ENCODE results near the gene JRKL. TPM values are rescaled to one million over a fixed set of nuclear protein-coding genes. Genes with fewer than 3 reads are reported as not detected.

The JRKL gene
- total RNA-seq (2013), result 4.9 TPM
- polyA plus RNA-seq (1 to 10 TPM; 1.3 to 2.0 (median 1.9) TPM), polyA minus RNA-seq (1.4 and 2.4 TPM in 2 replicates), total RNA-seq (4.7 to 18.1 (median 9.6) reads per million in 11 experiments)

DNA sequence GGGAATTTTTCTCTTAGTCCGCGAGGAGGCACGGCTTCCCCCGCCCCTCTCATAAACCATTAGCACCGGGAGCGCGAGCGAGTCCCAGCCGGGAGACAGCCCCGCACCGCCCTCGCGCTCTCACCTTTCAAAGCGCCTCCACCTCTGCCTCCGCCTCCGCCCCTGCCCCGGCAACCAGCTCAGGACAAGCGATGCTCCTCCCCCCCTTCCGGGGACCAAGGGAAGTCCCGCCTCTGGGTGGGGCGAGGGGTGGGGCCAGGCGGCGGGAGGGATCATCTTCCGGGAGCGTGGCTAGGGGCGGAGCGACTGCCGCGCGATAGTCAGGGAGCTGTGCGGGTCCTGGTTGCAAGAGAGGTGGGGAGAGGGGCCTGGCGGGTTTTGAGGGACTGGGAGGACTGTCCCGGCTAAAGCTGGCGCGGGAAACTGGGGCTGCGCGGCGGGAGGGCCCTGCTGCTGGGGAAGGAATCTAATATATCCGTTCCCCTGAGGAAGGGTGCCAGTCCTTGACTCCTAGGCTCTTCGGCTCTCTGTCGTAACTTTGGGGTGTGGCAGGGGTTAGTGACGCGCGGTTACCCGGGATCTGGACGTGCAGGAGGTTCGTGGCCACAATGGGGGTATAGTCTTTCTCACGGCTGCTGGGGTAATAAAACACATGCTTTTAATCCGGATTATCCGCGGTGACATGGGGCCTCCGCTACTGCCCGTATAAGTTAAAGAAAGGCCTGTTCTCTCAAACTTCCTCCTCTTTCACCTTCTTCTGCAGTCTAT is at the start of gene JRKL, which contains the start of gene CCDC82:
Gene JRKL, plus strand, starts transcription at position 294 of the 768 bp plus-strand sequence. CDS start 637 bp downstream, outside the sequence.
Gene CCDC82, minus strand, starts transcription at position 193 of the 768 bp plus-strand sequence. CDS start 5,165 bp downstream, outside the sequence.
- WGBS (ENCODE audit: insufficient coverage), result 0% methylated on average over 41 of the region's 53 CpGs
- Histone ChIP-seq H3K4me2 (replicated peaks; ENCODE audit: extremely low read depth, low read length, poor library complexity, severe bottlenecking) (peak within 1 kb of the TSS; percentile 85), H3K4me3 (replicated peaks in 1 of 3; ENCODE audit: low read depth in 2 of 3, low read length in 3 of 3) (peak within 1 kb of the TSS; percentile 52 to 93 (median 92)), H3K9ac (ENCODE audit: insufficient read depth, low read length, poor library complexity, severe bottlenecking) (peak within 1 kb of the TSS; percentile 82), H3K36me3 (replicated peaks in 1 of 2; ENCODE audit: control insufficient read depth in 1 of 2, insufficient read depth in 2 of 2, low read length in 2 of 2) (peaks cover 0 to 13% of the 10 kb centered on the region in 2 donors), H2AFZ (ENCODE audit: insufficient read depth, low read depth, low read length, poor library complexity, severe bottlenecking) (peak within 1 kb of the TSS; percentile 92), H3K79me2 (ENCODE audit: insufficient read depth, low read length) (peaks cover 62% of the 10 kb centered on the region), H4K20me1 (ENCODE audit: insufficient read depth, low read length) (no peaks in the 10 kb centered on the region), H3K27ac (ENCODE audit: low read depth in 1 of 2, low read length in 2 of 2) (peak within 1 kb of the TSS; percentile 83 to 93), H3K9me3 (replicated peaks in 1 of 2; ENCODE audit: control insufficient read depth in 1 of 2, insufficient read depth in 1 of 2, low read length in 2 of 2) (no peaks in the 10 kb centered on the region), H3K27me3 (ENCODE audit: control insufficient read depth in 2 of 2, insufficient read depth in 2 of 2, low read length in 2 of 2) (no peaks in the 10 kb centered on the region), H3K4me1 (ENCODE audit: control insufficient read depth in 1 of 2, insufficient read depth in 2 of 2, low read length in 2 of 2) (peaks cover 15 to 24% of the 10 kb centered on the region in 2 donors)
- peak within 1 kb of the TSS; percentile 95 to 97 for H3K4me3 Mint-ChIP-seq
- intact Hi-C loops (cut with micrococcal nuclease), result loop anchor here (2.0 to 10.0 kb wide), 2 partner anchors 555 to 601 kb away; partner anchors contain the start of gene FAM76B (in 1 of the 2)
- H3K27me3 Mint-ChIP-seq (ENCODE audit: low read depth in 3 of 3), result no peaks in the 10 kb centered on the region
- peaks cover 30% of the 10 kb centered on the region for H3K4me1 Mint-ChIP-seq
- TF ChIP-seq, protein P1, sequence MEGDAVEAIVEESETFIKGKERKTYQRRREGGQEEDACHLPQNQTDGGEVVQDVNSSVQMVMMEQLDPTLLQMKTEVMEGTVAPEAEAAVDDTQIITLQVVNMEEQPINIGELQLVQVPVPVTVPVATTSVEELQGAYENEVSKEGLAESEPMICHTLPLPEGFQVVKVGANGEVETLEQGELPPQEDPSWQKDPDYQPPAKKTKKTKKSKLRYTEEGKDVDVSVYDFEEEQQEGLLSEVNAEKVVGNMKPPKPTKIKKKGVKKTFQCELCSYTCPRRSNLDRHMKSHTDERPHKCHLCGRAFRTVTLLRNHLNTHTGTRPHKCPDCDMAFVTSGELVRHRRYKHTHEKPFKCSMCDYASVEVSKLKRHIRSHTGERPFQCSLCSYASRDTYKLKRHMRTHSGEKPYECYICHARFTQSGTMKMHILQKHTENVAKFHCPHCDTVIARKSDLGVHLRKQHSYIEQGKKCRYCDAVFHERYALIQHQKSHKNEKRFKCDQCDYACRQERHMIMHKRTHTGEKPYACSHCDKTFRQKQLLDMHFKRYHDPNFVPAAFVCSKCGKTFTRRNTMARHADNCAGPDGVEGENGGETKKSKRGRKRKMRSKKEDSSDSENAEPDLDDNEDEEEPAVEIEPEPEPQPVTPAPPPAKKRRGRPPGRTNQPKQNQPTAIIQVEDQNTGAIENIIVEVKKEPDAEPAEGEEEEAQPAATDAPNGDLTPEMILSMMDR (IDR thresholded peaks at IDR 0.05), result no peak
- peak; percentile 88 to 91 (median 91) for DNase-seq
- peaks cover 0 to 2% (median 0%) of the 10 kb centered on the region in 7 donors for H3K9me3 Mint-ChIP-seq
- peak within 1 kb of the TSS; percentile 94 to 99 (median 97) for H3K27ac Mint-ChIP-seq
- peaks cover 11 to 15% of the 10 kb centered on the region in 2 donors for H3K36me3 Mint-ChIP-seq

DNA sequence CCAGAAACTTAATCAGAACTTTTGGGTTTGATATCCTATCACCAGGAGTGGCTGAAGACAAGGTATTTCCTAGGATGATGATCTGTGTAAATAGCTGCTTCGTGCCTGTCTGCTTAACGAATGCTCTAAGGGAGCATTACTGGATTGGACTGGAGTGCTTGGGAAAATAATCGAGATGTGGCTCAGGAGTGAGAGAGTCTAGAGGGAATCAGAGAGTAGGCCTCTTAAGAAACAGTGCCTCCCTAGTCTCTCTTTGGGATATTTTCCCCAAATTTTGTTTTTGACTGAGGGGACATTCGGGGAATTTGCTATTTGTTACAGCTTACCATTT is 49.3 kb upstream of the JRKL start:
- H3K9me3 ChIP-seq (replicated peaks in 1 of 2; ENCODE audit: control insufficient read depth in 1 of 2, insufficient read depth in 1 of 2, low read length in 2 of 2), result no peaks in the 10 kb centered on the region
- peak overlapping the region; percentile 88 for H3K4me2 ChIP-seq (replicated peaks; ENCODE audit: extremely low read depth, low read length, poor library complexity, severe bottlenecking)
- Mint-ChIP-seq H3K4me3 (peak overlapping the region; percentile 95 to 98), H3K4me1 (peaks cover 59% of the 10 kb centered on the region), H3K9me3 (peaks cover 0 to 3% (median 0%) of the 10 kb centered on the region in 7 donors), H3K36me3 (peaks cover 11% of the 10 kb centered on the region in 2 donors), H3K27ac (peak overlapping the region in 4 of 7 donors; percentile 37 to 98 (median 93)), H3K27me3 (ENCODE audit: low read depth in 3 of 3) (peaks cover 0 to 2% (median 0%) of the 10 kb centered on the region in 3 donors)
- peak overlapping the region in 1 of 3 experiments; percentile 100 for H3K4me3 ChIP-seq (replicated peaks in 1 of 3; ENCODE audit: low read depth in 2 of 3, low read length in 3 of 3)
- no peaks in the 10 kb centered on the region for H3K27me3 ChIP-seq (ENCODE audit: control insufficient read depth in 2 of 2, insufficient read depth in 2 of 2, low read length in 2 of 2)
- intact Hi-C loops (cut with micrococcal nuclease), result loop anchor here (5.0 kb wide), 3 partner anchors 33 to 288 kb away; no protein-coding TSS in a partner anchor
- H3K79me2 ChIP-seq (ENCODE audit: insufficient read depth, low read length), result peaks cover 36% of the 10 kb centered on the region
- no peak for DNase-seq
- peak overlapping the region in 1 of 2 donors; percentile 93 for H3K27ac ChIP-seq (ENCODE audit: low read depth in 1 of 2, low read length in 2 of 2)
- peaks cover 54 to 67% of the 10 kb centered on the region in 2 donors for H3K4me1 ChIP-seq (ENCODE audit: control insufficient read depth in 1 of 2, insufficient read depth in 2 of 2, low read length in 2 of 2)
- 99% methylated on average over 4 of the region's 4 CpGs for WGBS (ENCODE audit: insufficient coverage)
- H4K20me1 ChIP-seq (ENCODE audit: insufficient read depth, low read length), result peaks cover 5% of the 10 kb centered on the region
- TF ChIP-seq, protein P1 (IDR thresholded peaks at IDR 0.05), result no peak
- no peaks in the 10 kb centered on the region for H3K36me3 ChIP-seq (replicated peaks in 1 of 2; ENCODE audit: control insufficient read depth in 1 of 2, insufficient read depth in 2 of 2, low read length in 2 of 2)
- H3K9ac ChIP-seq (ENCODE audit: insufficient read depth, low read length, poor library complexity, severe bottlenecking), result peak overlapping the region; percentile 64
- H2AFZ ChIP-seq (ENCODE audit: insufficient read depth, low read depth, low read length, poor library complexity, severe bottlenecking), result no peak overlapping the region
